IPS-11a (cell line): ENCODE measurements around the gene COL3A1.

ENCODE experiments used
- H3K4me3 ChIP-seq: one replicate; pipeline ENCODE4 v1.5.1; 2013; ENCODE audit warnings: low read depth, low read length, control low read depth

The COL3A1 gene

DNA sequence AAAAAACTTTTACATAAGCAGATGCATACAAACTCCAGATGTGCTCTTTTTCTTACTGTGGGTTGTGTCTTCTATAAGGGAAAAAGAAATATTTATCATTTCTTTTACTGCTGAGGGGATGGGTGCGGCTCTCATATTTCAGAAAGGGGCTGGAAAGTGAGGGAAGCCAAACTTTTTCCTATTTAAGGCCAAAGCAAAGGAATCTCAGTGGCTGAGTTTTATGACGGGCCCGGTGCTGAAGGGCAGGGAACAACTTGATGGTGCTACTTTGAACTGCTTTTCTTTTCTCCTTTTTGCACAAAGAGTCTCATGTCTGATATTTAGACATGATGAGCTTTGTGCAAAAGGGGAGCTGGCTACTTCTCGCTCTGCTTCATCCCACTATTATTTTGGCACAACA lies at the start of gene COL3A1:
COL3A1 (plus strand) TSS at position 210 of the 400 bp plus-strand sequence; CDS start at position 327, 117 bp downstream.
- H3K4me3 ChIP-seq, result no peak within 1 kb of the TSS

DNA sequence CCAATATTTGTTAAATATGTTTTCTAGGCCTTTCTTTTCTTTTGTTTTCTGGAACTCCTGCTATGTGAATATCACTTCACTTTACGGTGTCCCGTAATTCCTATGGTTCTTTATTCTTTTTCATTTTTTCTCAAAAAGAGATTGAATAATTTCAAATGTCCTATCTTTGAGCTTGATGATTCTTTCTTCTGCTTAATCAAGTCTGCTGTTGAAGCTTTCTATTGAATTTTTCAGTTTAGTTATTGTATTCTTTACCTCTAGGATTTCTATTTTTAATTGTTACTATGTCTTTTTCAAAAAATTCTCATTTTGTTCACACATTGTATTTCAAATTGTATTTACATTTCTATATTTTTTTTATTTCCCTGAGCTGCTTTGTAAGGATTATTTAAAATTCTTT lies 45.5 kb upstream of the COL3A1 start:
- no peak overlapping the region for H3K4me3 ChIP-seq

DNA sequence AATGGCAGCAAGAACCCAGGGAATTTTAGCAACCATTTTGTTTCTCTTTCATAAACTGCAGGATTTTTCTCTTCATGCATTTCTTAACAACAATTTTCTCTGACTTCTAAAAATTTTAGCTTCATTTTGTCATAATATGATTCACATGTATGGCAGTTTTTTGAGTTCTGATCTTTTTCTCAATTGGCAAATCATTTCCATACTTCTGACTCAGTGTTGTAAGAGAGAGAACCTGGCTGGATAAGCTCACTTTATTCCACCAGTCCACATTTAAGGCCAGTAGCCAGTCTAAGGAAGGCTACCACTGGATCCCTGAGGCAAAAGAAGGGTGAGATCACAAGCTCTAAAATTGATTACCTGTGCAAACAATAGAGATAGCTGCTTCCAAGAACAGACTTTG lies 42.8 kb upstream of the COL3A1 start:
- H3K4me3 ChIP-seq, result no peak overlapping the region

DNA sequence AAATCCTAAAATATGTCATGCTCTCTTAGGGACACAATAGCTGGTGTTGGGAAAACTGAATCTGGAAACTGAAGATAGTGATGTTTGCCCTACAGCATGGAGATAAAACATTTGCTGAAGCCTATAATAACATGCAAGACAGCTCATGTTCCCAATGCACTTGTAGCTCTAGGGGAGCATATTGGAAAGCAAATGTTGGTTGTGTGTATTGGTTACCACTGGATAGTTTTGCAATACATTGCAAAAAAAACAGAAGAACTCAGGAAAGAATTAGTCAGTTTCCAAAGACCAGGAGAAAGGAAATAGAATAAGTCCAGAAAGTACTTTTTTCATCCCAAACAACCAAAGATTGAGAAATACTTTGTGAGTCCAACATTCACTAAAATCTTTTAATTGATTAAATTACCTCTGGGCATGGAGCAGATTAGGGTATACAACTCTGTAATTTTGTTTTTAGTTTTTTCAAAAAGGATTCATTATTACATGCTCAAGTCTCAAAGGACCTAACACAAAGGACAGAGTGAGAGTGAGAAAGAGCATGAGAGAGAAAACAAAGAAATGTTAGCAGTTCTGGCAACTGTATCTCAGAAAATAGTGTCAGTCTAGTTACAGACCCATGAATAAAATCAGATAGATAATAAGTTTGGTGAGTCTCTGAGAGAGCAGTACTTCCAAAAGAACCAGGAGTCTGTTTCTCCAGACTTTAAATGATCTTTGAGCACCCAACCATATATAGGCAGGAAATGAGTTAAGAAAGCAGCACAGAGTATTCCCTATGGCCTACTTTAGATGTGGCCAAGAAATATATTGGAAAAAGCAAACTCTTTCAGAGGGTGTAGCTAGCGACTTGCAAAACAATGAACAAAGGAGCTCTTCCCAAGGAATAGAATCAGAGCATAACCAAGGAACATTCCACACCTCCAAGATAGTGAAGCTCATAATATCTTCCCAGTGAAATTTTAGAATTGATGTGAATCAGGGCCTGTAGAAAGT lies 36.6 kb upstream of the COL3A1 start:
- H3K4me3 ChIP-seq, result no peak overlapping the region

DNA sequence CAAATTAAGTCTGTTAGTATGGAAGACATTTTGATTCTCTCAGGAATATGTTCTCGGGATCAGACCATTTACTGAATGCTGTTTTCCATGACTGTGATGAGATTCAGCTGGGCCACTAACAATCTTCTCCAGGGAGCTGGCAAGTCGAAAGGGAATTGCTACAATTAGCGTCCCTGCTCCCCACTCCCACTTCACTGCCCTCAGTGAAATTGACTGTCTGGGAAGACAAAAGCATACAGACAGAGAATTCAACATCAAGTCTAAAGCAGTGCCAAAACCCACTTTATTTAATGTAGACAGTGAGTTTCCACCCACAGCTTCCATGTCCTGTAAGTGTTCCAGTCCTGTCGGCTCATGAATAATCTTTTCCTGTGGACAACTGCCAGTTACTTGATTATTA lies 34.0 kb upstream of the COL3A1 start:
- no peak overlapping the region for H3K4me3 ChIP-seq

DNA sequence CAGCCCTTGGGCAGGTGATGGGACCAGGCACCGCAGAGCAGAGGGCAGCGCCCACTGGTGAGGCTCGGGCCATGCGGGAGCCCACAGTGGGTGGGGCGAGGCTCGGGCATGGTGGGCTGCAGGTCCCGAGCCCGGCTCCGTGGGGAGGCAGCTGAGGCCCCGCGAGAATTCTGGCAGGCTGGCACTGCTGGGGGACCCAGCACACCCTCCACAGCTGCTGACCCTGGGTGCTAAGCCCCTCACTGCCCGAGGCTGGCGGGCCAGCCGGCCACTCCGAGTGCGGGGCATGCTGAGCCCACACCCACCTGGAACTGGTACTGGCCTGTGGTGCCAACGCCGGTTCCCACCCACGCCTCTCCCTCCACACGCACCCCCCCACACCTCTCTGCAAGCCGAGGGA lies 29.7 kb upstream of the COL3A1 start:
- no peak overlapping the region for H3K4me3 ChIP-seq

DNA sequence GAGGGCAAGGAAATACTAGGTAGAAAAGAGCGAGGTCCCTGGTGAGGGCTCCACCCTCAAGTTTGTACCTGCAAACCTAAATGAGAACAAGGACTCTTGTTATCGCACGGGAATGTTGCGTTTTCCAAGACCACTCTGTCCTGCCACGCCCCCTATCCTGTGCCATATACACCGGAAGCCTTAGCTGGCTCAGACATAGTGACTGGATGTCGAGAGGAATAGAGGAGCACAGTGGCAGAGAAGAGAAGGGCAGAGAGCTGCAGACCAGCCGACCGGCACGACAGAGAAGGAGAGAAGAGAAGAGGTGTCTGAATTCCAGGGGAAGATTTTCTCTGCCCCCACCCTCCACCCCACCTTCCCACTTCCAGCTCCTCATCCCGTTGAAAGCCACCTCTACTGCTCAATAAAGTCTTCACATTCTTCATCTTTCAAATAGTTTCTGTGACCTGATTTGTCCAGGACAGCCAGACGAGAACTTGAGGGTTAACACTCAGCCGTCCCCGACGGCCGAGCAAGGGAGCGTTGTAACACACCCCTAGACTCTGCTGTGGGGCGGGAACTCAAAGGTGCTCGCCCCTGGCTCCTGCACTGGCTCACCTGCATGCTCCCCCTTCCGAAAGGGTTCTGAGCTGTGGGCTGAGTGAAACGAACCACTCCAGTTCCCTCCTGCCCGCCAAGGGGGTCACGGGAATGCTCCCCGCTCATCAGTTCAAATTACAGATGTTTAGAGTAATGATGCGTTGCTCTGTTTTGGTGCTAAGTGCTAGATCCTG lies 24.9 kb upstream of the COL3A1 start:
- H3K4me3 ChIP-seq, result no peak overlapping the region

DNA sequence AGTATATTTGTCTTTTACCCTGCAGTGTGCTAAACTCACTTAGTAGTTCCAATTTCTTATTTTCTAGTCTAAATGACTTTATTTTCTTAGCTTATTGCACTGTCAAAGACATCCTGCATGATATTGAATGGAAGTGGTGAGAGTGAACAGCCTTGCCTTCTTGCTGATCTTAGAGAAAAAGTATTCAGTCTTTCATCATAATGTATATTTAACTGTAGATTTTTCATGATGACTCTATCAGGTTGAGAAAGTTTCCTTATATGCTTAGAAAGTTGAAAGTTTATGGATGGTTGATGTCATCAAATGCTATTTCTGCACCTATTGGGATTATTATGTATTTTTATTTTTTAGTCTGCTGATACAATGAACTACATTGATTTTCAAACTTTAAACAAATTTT lies 21.3 kb upstream of the COL3A1 start:
- H3K4me3 ChIP-seq, result no peak overlapping the region

DNA sequence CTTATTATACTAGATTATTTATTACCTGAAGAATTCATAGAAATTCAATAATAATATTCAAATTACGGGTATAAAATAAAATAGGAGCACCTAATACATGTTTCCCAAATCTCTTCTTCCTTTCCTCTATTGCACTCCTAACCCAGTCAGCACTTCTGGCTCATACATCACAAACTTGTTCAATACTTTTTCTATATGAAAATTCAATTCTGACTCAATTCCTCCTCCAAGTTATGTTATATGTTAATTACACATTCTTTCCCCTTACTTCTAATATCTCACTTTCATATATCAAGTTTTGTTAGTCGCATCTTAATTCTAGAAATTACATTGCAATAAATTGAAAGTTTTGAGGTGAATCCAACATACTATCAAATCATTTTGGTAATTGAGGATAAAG lies 17.9 kb upstream of the COL3A1 start:
- no peak overlapping the region for H3K4me3 ChIP-seq

DNA sequence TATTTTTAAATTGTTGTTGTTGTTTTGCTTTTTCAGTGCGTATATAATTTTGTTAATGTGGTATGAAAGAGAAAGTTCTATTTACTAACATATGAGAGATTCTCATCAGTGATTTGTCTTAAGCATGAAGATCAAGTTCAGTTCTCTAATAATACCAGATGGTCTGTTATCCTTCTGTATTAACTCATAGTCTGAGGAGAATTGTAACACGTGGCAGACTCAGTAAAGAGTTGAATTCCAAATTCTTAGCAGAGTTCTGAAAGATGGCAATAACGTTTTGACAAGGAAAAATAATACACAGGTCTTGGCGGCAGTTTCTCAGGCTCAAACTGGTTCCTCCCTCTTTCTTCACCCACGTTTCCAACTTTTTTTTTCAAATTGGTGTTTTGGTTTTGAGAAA lies 17.2 kb upstream of the COL3A1 start:
- no peak overlapping the region for H3K4me3 ChIP-seq

DNA sequence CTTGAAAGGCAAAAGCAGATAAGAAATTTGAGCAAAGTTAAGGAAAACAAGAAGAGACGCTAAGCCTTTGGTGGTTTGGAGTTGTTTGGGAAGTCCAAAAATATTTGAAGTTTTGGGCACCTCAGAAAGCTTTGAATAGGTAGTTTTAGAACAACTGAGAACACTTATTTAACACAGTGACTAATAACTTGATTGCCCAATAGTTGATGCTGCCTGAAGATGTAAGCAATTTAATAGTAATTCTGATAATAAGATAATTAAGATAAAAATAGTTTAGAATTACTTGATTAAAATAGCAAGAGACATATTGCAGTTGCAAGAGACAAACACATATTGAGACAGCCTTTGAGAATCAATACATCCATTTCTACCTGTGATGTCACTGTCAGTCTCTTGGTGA lies 16.5 kb upstream of the COL3A1 start:
- H3K4me3 ChIP-seq, result no peak overlapping the region

DNA sequence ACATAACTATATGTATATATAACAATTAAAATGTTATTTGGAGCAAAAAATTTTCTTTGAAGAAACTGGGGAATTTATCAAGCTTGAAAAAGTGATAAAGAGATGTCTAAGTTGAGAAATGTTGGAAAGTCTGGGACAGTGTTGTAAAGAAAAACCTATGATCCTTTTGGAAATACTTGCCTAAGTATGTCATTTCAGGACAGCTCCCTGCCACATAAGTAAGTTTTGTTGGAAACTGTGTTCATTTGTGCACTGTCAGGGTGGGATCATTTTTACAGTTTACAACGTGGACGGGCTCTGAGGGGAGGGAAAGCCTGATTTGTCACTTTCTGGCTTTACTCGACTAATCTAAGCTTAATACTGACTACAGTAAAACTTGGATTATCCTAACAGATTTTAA lies 10.4 kb upstream of the COL3A1 start:
- no peak overlapping the region for H3K4me3 ChIP-seq

DNA sequence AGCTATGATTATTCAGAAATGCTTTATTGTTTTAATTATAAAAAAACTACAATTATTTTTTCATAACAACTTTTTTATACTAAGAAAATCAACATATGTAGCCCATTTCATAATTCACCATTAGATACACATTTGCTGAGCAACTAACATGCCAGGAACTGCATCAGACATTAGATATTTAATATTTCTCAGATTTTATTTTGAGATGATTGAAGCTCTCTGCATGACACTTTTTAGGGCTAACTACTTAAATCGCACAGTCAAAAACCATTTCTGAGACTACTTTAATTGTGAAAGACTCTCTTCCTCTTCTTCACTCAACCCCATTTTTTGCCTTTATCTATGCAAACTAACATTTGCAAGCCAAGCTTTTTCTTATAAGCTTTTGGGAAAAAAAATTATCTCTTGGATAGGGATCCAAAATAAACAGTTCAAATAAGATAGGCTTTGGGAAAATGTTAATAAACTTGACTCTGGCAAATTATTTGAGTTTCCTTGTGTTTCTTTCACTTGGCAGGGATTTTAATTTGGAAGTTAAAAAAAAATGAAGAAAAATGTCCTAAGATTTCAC lies 9.1 kb upstream of the COL3A1 start:
- no peak overlapping the region for H3K4me3 ChIP-seq

DNA sequence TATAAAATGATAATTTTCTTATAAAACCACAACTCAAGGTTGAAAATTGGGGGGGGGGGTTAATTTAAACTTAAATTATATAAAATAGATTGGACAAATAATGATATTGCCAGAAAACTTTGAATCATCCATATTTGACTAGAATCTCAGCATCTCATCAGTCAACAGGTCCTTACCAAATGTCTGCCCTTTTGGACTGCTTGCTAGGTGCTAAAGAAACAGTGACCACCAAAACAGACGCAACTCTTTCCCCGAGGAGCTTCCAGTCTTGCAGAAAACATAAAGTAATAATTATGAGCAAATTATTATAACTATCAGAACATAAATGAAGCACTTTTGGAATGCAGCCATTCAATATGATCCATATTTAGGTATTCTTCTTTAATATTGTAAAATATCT lies 8.6 kb upstream of the COL3A1 start:
- H3K4me3 ChIP-seq, result no peak overlapping the region

DNA sequence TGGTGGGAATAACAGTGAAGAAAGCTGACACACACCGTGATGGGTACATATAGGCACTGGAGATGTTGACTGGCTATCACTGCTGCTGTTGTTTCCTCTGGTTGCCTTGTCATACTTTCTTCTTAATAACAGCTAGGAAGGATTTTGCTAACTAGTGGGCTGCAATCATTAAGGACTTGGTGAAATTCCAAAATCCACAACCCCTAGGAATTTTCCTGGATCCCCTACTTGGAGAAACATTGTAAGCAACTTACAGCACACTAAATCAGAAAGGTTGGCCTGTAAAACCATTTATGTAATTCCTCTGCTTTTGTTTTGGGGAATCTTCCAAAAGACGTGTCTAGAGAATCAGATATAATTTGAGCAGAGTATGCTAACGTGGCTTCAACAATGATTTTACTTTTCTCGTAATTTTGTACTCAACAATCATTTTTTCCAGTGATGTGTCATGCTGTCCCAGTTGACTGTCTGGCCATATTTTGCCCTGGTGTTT lies 8.0 kb upstream of the COL3A1 start:
- no peak overlapping the region for H3K4me3 ChIP-seq

DNA sequence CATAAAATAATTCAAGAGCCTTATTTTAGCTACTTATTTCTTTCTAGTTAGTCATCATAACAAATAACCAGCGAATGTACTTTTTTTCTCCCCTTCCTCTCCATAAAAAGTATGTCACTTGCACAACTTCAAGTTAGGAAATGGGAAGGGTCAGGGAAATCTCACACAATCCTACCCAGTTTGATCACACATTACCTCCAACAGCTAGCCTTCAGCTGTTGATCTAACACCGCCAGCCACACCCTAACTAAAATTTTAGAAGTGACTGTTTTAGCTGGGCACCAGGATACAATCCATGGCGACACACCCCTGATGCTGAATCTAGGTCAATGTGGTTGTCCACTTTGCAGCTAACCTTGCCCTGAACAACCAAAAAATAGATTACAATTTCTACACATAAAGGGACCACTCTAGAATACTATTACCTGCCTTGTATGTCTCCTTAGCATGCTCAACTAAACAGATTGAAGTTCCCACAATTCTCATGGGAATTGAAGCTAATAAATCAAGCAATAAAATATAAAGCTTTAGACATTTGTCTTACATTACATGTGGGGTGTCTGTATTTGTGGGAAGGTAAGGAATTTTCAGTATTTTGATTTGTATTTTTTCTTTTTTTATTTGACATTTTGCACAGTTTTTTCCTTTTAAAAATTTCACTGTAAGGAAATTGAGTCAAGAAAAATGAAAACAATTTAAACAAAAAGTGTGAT lies 7.3 kb upstream of the COL3A1 start:
- H3K4me3 ChIP-seq, result no peak overlapping the region

DNA sequence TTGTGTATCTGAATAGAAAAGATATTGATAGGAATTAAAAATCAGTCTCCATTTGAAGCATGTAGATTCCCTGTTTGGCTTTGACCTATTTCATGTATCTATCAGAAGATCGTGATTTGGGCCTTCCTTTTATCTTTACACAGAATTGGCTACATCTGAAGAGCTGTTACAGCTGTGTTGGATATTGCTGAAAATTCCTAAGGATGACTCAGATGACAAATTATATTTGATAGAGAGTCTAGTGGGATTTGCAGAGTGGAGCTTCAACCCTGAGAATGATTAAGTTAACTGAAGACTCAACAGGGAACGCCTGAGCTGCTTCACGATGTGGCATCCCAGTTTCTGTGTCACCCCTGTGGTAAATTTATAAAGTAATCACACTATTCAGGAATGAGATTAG lies 4.9 kb upstream of the COL3A1 start:
- H3K4me3 ChIP-seq, result no peak overlapping the region

DNA sequence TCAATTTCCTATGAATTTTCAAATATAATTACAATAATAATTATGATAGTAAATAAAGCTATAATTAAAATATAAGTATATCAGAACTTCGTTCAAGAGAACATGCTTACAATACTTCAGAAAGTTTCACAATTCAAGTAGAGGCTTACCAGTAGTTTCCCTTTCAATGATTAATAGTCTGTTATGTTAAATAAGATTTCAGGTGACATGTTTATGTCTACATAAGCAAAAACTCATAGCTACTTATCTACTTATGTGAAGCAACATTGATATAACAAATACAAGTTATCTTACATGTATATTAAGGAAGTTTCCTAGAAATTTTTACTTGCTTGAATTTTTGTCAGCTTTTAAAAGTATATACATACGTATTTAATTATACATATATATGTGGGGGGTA lies 4.5 kb upstream of the COL3A1 start:
- no peak overlapping the region for H3K4me3 ChIP-seq

DNA sequence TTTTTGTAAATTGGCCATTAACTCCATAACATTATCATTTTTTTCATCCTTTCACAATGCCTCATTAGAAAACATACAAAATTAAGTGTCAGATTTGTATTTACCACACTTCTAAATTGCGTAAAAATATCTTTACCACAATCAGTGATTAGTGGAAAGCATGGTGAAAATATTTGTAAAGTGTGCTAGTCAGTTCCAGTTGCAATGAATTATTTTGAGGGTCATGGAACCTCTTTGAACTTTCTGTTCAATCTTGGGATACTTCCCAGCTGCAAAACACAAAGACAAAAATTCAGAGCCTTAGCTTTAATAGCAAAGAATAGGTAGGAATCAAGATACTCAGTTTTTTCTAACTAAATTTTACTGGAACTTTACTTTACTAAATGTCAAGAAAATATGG lies 4.0 kb upstream of the COL3A1 start:
- H3K4me3 ChIP-seq, result no peak overlapping the region

DNA sequence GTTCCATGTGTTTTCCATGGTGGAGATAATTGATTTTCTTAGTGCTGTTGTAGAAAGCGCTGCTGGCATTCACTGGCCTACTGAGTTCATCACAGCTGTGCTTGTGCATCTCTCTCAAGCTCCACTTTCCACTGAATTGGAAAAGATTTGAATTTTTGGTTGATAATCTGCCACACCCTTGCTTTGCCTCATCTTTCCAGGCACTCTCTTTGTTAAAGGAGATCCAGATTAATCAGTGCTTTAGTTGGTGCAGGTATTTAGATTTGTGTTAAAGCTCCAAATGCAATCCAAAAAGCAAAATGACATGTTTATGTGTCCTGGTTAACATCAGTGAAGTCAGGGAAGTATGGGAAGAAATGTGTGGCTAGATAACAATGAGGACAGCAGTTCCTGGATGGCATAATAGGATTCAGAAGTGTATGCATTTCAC lies 2.7 kb upstream of the COL3A1 start:
- H3K4me3 ChIP-seq, result no peak overlapping the region

DNA sequence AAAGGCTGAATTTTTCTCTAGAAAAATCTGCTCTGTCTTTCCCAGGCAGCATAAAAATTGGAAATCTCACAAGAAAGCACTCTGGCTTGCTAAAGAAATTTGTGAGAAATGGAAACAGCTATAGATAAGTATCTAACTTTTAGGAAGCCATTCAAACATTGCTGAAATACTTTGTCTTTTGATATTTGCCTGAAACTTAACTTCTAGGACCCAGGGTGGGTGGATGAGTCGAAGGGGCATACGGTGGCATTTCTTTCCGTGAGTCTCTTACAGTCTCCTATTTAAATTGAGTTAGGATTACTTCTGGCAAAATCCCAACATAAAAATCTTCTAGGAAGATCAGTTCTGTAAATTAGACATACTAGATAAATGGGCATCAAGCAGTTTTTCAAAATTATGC lies 532 bp upstream of the COL3A1 start:
- no peak overlapping the region for H3K4me3 ChIP-seq
